ENCODE results near the gene MAP3K21.

- TF ChIP-seq, protein P1, sequence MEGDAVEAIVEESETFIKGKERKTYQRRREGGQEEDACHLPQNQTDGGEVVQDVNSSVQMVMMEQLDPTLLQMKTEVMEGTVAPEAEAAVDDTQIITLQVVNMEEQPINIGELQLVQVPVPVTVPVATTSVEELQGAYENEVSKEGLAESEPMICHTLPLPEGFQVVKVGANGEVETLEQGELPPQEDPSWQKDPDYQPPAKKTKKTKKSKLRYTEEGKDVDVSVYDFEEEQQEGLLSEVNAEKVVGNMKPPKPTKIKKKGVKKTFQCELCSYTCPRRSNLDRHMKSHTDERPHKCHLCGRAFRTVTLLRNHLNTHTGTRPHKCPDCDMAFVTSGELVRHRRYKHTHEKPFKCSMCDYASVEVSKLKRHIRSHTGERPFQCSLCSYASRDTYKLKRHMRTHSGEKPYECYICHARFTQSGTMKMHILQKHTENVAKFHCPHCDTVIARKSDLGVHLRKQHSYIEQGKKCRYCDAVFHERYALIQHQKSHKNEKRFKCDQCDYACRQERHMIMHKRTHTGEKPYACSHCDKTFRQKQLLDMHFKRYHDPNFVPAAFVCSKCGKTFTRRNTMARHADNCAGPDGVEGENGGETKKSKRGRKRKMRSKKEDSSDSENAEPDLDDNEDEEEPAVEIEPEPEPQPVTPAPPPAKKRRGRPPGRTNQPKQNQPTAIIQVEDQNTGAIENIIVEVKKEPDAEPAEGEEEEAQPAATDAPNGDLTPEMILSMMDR (optimal IDR thresholded peaks at IDR 0.05 in 1 of 3, IDR thresholded peaks at IDR 0.05 in 1 of 3, conservative IDR thresholded peaks at IDR 0.05 in 1 of 3; ENCODE audit: extremely low read depth in 1 of 3, insufficient read depth in 2 of 3, low read length in 3 of 3), result no peak
- no peak for TF ChIP-seq EZH2 (IDR thresholded peaks at IDR 0.05; ENCODE audit: low read length)
Measured at GRCh38 chr1:233355841-233356704, 28.5 kb downstream of the MAP3K21 start.

Data from keratinocyte (primary cell).